KMS-11 (cell line): Measurements from ENCODE around the gene CPA4.

Experiments
- H2AFZ ChIP-seq: fragments of 200-600 bp; sonication (generic); 2 replicates; pipeline ENCODE4 v1.6.1; 2016; ENCODE audit warnings: antibody characterized with exemption, mixed run types, low read depth
- H3K27ac ChIP-seq: fragments of 200-600 bp; sonication (generic); 2 replicates; pipeline ENCODE4 v1.6.1; 2016; ENCODE audit warnings: mild to moderate bottlenecking, mixed run types
- H3K27me3 ChIP-seq: fragments of 200-600 bp; sonication (generic); 2 replicates; pipeline ENCODE4 v1.6.1; 2017; ENCODE audit warnings: mild to moderate bottlenecking, low read depth, mixed run types, moderate library complexity; ENCODE audit not compliant: insufficient read depth
- H3K36me3 ChIP-seq: fragments of 200-600 bp; sonication (generic); 2 replicates; pipeline ENCODE4 v1.6.1; 2017; ENCODE audit warnings: mild to moderate bottlenecking, mixed run types; ENCODE audit not compliant: insufficient read depth
- H3K4me1 ChIP-seq: fragments of 200-600 bp; sonication (generic); 2 replicates; pipeline ENCODE4 v1.6.1; 2016; ENCODE audit warnings: mild to moderate bottlenecking, low read depth, mixed run types; ENCODE audit not compliant: poor library complexity, severe bottlenecking
- H3K4me2 ChIP-seq: fragments of 200-600 bp; sonication (generic); 2 replicates; pipeline ENCODE4 v1.7.0; 2016; ENCODE audit warnings: mild to moderate bottlenecking, mixed run types
- H3K4me3 ChIP-seq: fragments of 200-600 bp; sonication (generic); IDR thresholded peaks from 2 replicates; pipeline ENCODE4 v1.6.1; 2017; ENCODE audit warnings: low read depth, low read length, mixed read lengths; ENCODE audit not compliant: insufficient read depth
- H3K79me2 ChIP-seq: fragments of 200-600 bp; sonication (generic); 2 replicates; pipeline ENCODE4 v1.6.1; 2016; ENCODE audit warnings: low read depth, mixed run types; ENCODE audit not compliant: insufficient read depth
- H3K9ac ChIP-seq: fragments of 200-600 bp; sonication (generic); 2 replicates; pipeline ENCODE4 v1.6.1; 2016; ENCODE audit warnings: mild to moderate bottlenecking, mixed run types
- H4K20me1 ChIP-seq: fragments of 200-600 bp; sonication (generic); 2 replicates; pipeline ENCODE4 v1.6.1; 2016; ENCODE audit warnings: mild to moderate bottlenecking, mixed run types; ENCODE audit not compliant: insufficient read depth
- TF ChIP-seq, protein P1 (sequence below): fragments of 200-600 bp; sonication (generic); conservative IDR thresholded peaks from 2 replicates; pipeline ENCODE4 v1.6.1; 2017; ENCODE audit warnings: low read depth, mild to moderate bottlenecking, antibody characterized with exemption, low read length, moderate library complexity, mixed read lengths

CPA4 gene

DNA sequence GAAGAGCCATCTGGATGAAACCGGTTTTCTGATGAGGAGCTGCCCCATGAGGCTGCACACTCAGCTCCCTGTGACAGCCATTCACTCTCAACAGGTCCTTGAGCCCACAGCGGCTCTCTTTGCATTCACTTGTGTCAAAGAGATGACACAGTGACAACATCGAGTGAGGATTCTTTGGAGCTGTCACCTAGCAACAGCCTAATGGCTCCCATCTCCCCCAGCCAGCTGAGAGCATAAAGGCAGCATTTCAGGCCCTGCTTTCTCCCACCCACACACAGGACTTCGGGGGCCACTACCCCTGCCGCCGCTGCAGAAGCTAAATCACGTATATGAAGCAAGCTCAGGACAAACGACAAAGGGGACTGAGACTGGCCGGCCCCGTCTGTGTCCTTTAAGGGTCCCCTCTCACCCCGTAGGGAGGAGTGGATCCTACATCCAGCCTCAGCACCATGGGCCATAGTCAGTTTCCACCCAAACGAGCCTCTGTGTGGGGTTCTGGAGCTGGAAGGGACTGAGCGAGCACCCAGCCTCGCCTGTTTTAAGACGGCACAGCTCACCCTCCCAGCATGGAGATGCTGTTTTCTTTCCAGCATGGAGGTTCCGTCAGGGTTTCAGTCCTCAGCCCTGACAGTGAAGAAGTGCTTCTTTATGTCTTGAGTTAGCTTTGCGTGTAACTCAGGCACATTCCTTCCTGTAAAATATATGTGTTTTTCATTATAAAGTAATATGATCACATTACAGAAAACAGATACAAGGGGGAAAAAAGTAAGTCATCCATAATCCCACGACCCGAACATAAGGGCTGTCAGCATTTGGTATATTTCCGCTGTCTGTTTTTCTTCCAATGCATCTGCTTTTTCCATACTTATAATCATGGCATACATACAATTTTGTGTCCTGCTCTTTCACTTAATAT, 4.9 kb downstream of the CPA4 start:
- Histone ChIP-seq H3K4me3 (no peak overlapping the region), H3K27me3 (no peaks in the 10 kb centered on the region)

GRCh38 chr7:130298544-130299326, 5.8 kb downstream of the CPA4 start:
- Histone ChIP-seq H3K4me2 (no peak overlapping the region), H3K27me3 (no peaks in the 10 kb centered on the region)

More for the DNA sequence above, 4.9 kb downstream of the CPA4 start:
- H4K20me1 ChIP-seq = no peaks in the 10 kb centered on the region
- H3K27ac ChIP-seq = no peak overlapping the region
- H3K4me1 ChIP-seq = no peaks in the 10 kb centered on the region
- H2AFZ ChIP-seq = no peak overlapping the region
- H3K79me2 ChIP-seq = no peaks in the 10 kb centered on the region
- no peak overlapping the region for H3K4me2 ChIP-seq
- no peak overlapping the region for H3K9ac ChIP-seq
- no peaks in the 10 kb centered on the region for H3K36me3 ChIP-seq
- TF ChIP-seq, protein P1, sequence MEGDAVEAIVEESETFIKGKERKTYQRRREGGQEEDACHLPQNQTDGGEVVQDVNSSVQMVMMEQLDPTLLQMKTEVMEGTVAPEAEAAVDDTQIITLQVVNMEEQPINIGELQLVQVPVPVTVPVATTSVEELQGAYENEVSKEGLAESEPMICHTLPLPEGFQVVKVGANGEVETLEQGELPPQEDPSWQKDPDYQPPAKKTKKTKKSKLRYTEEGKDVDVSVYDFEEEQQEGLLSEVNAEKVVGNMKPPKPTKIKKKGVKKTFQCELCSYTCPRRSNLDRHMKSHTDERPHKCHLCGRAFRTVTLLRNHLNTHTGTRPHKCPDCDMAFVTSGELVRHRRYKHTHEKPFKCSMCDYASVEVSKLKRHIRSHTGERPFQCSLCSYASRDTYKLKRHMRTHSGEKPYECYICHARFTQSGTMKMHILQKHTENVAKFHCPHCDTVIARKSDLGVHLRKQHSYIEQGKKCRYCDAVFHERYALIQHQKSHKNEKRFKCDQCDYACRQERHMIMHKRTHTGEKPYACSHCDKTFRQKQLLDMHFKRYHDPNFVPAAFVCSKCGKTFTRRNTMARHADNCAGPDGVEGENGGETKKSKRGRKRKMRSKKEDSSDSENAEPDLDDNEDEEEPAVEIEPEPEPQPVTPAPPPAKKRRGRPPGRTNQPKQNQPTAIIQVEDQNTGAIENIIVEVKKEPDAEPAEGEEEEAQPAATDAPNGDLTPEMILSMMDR = no peak

DNA sequence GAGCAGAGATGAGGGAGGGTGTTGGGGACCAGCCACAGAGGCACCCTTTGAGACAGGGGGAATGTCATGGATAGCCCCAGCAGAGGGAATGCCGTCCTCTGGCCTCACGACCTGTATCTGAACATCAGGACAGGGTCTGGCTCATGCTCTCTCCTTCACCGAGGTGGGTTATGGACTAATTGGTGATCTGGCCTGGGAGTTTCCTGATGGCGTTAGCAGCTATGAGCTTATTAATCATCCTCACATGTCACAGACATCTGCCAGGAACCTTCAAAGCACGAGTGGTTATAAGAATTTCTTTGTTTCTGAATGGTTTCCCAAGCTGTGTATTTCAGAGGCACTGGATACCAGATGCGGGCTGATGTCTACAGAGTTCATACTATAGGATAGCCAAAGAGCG, 6.9 kb downstream of the CPA4 start:
- no peak overlapping the region for H2AFZ ChIP-seq
- no peaks in the 10 kb centered on the region for H4K20me1 ChIP-seq
- TF ChIP-seq, protein P1 = no peak
- H3K9ac ChIP-seq = no peak overlapping the region
- H3K4me1 ChIP-seq = no peaks in the 10 kb centered on the region
- no peak overlapping the region for H3K27ac ChIP-seq
- no peaks in the 10 kb centered on the region for H3K79me2 ChIP-seq
- no peak overlapping the region for H3K4me3 ChIP-seq
- H3K36me3 ChIP-seq = no peaks in the 10 kb centered on the region
- H3K27me3 ChIP-seq = no peaks in the 10 kb centered on the region
- H3K4me2 ChIP-seq = no peak overlapping the region

More at GRCh38 chr7:130298544-130299326, 5.8 kb downstream of the CPA4 start:
- Histone ChIP-seq H3K4me1 (no peaks in the 10 kb centered on the region), H3K36me3 (no peaks in the 10 kb centered on the region), H3K79me2 (no peaks in the 10 kb centered on the region), H2AFZ (no peak overlapping the region), H4K20me1 (no peaks in the 10 kb centered on the region), H3K27ac (no peak overlapping the region), H3K4me3 (no peak overlapping the region), H3K9ac (no peak overlapping the region)
- TF ChIP-seq, protein P1 = no peak

DNA sequence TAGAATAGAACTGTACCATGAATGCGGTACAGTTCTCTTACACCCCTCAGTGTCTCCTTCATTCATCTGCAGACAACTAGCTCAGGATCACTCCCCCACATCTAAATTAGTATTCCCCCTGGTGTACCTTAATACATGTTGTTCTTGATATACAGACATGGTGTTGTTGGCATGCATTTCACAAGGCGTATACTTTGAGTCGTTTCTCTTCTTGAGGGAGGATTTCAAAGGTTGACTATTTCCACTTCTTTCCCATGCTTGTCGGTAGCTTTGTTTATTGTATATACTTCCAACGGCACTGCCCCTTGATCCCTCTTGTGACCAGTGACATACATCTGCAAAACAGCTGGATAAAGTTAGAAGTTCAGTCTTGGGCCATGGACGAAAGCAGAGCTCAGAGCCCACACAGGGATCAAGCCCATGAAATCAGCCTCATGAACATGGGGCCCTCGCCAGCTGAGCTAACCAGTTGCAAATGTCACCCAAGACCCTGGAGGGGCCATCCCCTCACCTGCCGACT, 8.6 kb downstream of the CPA4 start:
- H3K4me2 ChIP-seq = no peak overlapping the region
- no peaks in the 10 kb centered on the region for H3K36me3 ChIP-seq
- TF ChIP-seq, protein P1 = no peak
- no peak overlapping the region for H2AFZ ChIP-seq
- no peak overlapping the region for H3K27ac ChIP-seq
- H3K27me3 ChIP-seq = no peaks in the 10 kb centered on the region
- no peaks in the 10 kb centered on the region for H3K79me2 ChIP-seq
- no peak overlapping the region for H3K4me3 ChIP-seq
- H3K9ac ChIP-seq = no peak overlapping the region
- no peaks in the 10 kb centered on the region for H3K4me1 ChIP-seq
- no peaks in the 10 kb centered on the region for H4K20me1 ChIP-seq
